HG02588 (cell line): ENCODE results near the gene TGFBI.

Experiments
- ATAC-seq: cut with Tn5 transposase; IDR thresholded peaks from one replicate; pipeline ENCODE4 v1.9.1; 2021; ENCODE audit warnings: mild to moderate bottlenecking, moderate library complexity; ENCODE audit not compliant: unreplicated experiment

Gene TGFBI

DNA sequence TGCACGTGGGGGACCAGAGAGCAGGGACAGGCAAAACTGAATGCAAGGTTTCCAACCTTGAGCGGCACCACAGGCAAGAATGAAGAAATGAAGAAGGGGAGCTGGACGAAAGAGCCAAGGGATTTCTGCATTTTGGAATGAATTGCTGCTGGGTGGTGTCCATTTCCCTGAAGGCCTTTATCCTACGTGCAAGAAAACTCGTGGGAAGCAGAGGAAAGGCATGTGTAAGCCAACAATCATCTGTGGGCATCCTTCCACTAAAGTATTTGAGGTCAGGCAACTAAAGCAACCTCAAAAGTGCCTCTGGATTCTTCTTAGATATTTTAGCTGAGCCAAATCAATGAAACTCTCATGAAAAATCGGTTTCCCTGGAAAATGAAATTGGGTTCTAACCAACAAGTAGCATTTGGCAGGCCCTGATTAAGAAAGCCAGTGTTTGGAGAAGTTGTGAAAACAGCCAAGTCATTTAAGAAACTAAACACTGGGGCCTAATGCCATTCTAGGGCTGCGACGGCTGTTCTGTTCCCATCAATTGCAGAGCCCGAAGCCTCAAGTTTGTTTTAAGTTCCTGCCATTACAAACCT is 4.7 kb upstream of the TGFBI start:
- no peak for ATAC-seq

DNA sequence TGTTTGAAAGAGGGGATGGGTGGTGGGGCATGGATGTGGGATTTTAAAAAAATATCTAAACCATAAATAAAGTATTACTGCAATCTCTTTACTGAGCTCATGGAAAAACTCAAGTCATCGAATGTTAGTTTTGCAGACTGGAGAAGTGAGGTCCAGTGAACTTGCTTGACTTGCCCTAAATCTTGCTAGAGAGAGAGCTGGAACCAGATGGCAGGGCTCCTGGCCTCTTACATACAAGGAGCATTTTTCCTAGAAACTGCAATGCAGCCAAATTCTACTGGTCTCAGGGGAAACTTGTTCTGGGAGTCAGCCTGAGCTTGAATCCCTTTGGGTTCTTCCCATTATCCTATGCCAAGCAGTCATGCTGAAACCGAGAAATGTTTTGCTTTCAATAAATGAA is 2.9 kb upstream of the TGFBI start:
- ATAC-seq, result no peak

DNA sequence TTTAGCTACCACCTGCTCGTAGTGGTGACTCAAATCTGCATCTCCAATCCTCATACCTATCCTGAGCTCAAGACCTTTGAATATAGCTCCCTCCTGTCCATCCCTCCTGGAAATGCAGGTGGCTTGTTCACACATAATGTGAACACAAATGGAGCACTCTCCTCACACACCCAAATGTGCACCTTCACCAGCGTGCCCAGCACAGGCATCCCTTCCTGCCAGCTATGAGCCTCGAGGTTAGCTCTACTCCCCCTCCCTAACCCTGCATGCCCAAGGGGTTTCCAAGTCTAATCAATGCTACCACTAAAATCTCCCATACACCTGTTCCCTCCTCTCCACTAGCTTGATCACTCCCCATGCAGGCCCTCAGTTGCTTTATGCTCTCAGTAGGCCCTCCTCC is 2.2 kb upstream of the TGFBI start:
- no peak for ATAC-seq

DNA sequence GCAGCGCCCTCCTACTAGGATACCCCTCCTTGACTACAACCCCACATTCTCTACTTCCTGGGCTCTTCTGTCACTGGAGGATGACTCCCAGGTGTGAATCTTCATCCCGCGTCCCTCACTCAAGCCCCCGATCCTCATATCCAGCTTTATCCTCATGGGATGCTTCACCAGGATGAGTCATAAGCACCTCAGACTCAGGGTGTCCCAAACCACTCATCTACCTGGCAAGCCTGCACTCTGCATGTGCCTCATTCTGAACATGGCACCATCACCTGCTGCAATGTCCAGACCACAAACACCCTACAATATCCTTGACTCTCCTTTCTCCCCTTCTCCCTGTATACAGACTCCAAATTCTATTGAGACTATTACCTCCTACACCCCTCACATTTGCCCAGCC is 1.5 kb upstream of the TGFBI start:
- no peak for ATAC-seq

DNA sequence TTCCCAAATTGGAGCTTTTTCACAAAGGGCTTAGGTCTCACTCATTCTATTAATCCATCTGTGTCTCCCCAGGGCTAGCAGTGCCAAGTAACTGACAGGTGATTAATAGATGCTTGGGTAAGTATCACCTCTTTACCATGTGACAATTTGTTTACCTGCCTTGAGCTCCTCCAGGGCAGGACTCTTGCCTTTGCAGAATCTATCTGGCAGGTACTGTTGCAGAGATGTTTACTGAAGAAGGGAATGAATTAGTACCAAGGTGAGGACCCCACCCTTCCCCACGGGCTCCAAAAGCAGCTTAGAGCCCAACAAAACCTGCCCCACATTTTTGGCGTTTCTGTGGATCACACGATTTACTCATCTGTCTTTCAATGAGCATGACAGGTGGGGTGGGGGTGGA is 698 bp upstream of the TGFBI start:
- no peak for ATAC-seq

DNA sequence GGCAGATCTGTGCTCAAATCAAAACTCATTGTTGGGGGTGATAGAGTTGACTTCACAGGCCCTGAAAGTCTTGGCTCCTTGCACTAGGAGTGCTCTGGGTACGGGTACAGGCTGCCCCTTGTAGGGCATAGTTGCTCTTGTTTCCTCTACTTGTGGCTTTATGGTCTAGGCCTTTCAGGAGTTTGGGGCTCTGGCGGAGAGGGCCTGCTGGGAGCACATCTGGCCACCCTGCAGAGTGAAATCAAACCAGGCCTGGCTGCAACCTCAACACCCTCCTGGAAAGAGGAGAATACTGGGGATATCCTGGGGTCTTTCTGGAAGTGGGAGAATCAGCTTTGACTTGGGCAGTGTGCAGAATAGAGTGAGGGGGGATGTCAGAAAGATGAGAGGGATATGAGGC is 1.5 kb downstream of the TGFBI start:
- ATAC-seq, result no peak

DNA sequence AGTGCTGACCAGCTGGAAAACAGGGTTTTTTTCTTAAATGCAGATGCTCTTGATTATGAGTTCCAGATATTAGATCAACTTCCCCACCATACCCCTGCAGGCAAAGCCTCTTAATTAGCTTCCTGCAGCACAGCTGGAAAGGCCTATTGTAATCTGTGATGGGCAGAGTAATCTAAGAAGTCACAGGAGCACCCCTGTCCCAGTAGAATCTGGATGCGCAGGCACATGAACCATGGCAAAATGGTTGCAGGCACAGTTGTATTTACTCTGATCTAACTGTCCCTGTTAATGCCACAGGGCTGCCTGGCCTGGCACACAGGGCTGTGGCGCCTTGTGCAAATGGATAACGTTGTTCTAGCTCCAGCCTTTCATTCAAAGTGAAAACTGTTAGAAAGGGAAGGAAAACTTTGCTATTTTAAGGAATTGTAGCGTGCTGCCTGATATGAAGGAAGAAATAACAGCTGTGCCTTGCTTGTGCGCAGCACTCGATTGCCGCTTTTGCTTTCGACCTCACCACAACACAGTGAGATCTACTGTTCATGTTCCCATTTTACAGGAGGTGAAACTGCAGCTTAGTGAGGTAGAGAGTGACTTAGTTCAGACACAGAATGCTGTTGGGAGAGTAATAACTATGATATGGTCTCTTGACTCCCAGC is 2.3 kb downstream of the TGFBI start:
- ATAC-seq, result no peak

DNA sequence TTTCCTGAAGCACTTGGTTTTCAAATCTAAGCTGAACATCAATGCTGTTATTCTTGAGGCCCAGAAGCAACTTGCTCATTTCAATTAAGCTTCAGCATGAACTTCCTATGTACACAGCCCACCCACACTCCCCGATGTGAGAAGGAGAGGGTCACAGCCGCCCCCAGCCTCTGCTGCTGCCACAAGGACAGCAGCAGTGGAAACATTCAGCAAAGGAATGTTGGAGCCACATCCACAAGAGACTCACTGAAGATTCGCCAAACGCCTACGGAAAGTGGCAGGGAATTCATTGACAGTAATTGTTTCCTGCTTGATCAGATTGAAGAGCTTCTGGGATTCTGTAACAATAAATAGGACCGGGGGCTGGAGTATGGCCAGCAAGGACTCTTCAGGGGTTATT is 2.9 kb downstream of the TGFBI start:
- ATAC-seq, result no peak

DNA sequence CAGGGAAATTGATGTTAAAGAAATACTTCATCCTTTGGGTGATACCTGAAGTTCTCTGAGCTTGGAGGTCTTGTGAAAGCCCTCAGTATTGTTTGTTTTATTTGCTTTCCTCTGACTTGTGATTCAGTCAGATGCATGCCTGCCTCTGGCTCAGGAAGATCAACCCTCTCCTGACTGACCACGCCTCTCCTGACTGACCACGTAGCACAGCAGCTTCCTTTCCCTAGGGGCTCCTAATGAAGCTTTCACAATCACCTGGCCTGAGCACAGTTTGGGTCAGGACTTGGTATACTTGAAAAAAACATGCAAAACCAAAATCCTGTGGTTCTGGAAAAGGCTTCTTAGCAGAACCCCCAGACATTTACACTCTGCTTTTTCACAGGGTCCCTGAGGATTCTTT is 3.8 kb downstream of the TGFBI start:
- no peak for ATAC-seq

DNA sequence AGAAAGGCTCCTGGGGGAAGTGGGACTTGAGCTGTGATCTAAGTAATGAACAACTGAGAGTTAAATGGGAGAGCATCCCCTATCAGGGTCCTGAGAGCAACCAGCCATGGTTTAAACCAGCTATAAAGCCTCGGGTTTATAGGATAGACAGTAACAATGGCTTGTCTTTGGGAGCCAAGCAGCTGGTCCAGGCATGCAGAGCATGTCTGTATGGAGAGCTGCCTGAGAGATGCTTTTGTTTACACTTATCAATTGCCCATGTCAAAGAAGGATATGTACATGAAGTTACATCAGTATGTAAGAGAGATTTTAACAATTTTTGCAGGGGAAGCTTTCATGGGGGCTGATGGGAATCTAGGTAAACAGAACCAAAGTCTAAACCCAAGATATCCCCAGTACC is 4.4 kb downstream of the TGFBI start:
- ATAC-seq, result no peak

DNA sequence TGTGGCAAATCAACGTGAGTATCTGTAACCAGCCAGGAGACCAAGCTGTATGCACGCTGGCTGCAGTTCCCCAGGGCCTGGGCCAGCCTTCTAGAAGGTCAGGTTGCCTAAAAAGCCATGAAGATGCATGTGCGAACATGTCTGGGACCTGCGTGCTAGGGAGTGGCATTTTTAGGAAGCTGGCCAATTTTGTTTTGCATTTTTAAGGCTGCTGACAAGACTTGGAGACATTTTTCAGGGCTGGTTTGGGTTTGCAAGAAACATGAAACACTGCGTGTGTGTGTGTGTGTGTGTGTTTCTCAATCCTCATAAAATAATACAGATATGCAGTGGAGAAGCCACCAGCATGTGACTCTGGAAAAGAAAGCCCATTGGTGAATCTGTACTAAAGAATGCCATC is 5.1 kb downstream of the TGFBI start:
- no peak for ATAC-seq

DNA sequence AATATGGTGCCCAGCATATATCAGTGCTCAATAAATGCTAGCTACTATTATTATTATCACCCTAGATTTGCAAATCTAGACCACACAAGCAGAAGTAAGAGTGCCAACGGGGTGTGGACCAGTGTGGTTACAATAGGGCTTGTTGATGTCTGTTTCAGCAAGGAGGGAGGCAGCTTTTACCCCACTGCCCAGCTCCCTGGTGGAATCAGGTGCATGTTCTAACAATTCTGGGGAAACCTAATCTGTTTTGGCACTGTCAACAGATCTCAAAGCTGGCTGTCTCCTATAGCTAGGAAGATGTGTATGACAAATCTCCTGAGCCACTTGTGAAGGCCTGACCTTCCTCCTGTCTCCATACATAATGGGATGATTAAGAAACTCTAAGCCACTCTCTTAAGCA is 5.7 kb downstream of the TGFBI start:
- no peak for ATAC-seq

DNA sequence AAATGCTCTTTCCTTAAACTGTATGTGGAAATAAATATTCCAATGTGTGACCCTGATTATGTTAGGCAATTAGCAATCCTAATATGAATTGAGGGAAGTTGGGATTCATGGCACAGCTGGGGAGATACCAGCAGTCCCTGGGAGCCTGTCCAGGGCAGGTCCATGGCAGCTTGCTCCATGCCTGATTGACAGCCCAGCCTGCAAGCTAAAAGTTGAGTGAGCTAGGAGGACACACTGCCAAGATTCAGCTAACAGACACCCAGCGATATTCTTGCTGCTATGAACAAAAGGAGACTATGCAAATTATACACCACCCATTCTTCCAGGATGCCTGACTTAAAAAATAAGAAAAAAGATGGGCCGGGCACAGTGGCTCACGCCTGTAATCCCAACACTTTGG is 6.2 kb downstream of the TGFBI start:
- no peak for ATAC-seq

DNA sequence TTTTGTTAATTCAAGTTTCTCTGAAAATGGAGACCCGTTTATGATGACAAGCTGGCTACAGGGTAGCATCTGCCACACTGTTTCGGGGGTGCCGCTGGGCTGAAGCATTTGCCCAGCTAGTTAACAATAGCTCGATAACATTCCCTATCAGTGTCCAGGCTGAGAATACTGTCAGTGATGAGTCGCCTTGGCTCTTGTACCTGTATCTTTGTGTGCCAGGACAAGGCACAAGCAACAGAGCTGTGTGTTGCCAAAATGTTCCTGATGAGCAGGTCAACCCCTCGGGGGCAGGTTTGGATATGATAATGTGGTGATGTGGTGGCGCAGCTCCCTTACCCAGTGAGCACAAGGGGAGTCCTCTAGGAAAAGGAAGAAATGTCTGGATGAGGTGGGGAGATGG is 7.0 kb downstream of the TGFBI start:
- no peak for ATAC-seq

DNA sequence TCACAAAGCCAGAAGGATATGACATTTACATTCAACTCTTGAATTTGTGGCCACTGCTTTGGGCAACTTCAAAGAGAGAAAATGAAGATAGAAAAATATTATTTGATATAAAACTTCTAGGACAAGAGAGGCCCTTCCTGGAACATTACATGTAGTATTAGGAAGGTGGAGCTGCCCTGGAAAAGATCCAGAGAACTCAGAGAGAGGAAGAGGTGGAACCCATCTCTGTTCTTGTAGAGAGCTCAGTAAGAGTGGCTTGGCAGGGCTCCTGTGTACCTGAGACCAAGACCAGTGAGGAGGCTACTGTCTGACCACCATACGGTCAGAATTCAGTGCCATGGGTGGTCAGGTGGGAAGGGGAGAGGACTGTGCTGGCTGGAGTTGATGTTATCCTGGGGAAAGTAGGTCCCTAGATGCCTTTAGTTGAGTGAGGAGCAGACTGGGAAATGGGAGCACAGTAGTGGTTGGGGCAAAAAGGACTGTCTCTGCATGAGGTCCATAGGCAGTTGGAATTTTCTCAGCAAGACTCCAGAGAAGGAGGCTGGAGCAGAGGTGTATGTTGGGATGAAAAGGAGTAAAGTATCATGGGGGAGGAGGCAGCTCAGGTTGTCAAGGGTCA is 7.6 kb downstream of the TGFBI start:
- ATAC-seq, result no peak

DNA sequence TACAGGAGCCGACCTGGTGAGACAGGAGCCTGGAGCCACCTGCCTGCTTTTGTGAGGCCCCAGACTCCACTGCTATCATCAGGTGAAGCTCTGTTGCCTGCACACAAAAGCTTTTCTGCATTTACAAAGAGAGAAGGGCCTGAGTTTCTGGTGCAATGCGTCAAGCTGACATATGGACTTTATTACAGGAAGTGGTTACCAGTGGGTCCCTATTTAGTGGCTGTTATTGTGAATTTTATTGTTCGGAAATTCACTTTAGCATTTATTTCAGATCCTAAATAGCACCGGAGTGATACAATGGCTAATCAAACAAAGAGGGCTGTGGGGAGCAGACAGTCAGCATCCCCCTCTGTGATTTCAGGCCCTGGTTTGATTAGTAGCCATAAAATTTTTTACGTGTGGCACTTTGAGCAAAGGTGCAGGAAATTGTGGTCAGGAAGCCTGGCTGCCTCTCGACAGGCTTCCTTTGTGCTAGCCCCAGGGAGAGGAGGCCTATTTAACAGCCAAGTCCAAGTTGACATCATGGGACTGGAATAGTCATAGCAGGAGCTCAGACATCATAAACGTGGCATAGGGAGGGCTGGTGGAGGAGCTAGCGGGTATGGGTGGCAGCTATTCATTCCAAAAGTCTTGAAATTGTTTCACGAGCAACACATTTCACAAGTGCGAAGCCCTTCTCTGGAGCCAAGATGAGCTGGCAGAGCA is 8.4 kb downstream of the TGFBI start:
- peak; percentile 76 for ATAC-seq

DNA sequence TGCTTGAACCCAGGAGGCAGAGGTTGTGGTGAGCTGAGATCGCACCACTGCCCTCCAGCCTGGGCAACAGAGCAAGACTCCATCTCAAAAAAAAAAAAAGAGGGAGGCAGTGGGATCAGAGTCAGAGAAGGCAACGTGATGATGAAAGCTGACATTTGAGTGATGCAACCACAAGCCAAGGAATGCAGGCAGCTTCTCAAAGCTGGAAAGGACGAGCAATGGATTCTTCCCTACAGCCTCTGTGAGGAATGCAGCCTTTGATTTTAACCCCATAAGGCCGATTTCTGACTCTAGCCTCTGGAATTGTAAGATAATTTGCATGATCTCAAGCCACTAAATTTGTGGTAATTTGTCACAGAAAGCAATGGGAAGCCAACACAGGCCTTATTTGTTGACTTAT is 9.8 kb downstream of the TGFBI start:
- no peak for ATAC-seq

DNA sequence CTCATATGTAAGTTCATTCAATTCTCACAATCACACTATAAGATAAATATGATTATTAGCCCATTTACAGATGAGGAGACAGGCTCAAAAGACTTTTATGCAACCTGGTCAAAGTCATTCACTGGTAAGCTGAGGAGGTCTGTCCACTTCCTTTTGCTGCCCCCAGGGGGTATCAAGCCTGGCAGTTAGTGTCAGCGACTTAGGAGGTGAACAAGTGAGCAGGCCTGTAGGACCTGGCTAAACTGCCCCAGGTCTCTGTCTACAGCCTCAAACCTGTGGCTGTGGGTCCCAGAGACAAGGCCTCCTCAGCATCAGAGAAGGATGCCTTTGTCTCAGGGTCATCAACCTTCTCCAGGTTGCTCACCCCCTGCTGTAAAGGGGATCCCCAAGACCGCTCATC is 10.4 kb downstream of the TGFBI start:
- no peak for ATAC-seq

DNA sequence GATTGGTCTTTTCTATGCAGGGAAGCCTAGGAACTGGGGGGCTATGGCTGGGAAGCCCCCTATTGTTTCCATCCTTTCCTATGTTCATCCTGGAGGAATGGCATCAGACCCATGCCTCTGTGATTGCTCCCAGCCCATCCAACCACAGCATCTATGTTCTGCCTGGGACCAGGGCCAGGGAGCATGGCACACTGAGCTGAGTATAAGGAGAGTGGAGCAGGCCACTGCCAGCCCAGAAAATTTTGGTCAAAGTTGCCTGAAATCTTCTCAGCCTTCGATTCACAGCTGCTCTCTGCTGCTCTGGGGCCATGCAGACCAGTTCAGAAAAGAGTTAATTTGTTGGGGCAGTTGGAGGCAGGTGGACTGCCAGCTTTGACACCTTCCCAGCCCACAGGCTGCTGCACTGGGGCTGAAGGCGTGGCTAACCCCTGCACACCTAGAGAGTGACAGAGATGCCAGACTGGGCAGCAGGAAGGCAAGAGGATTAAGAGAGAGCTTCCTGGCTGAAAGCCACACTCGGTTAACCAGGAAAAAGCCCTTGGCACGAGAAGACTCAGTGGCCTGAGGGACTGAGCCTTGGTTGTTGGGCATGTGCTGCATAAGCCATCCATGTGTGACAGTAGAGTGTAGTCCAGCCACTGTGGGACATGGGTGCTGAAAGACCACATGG is 12.1 kb downstream of the TGFBI start:
- no peak for ATAC-seq

DNA sequence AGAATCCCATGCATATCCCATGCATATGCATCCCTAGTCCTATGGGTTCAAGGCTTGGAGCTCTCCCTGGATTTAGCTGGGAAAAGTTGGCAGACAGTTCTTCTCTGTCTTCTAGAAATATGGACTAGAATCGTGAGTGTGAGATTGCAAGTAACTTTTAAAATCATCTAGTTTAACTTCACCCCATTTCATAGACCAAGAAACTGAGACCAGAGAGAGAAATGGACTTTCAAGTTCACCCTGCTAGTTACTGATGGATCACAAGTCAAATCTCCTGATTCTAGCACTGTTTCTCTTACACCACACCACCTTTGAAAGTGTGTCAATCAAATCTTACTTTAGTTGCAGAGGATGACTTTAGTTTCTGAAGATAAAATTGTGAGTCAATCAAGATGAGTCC is 13.4 kb downstream of the TGFBI start:
- ATAC-seq, result no peak

DNA sequence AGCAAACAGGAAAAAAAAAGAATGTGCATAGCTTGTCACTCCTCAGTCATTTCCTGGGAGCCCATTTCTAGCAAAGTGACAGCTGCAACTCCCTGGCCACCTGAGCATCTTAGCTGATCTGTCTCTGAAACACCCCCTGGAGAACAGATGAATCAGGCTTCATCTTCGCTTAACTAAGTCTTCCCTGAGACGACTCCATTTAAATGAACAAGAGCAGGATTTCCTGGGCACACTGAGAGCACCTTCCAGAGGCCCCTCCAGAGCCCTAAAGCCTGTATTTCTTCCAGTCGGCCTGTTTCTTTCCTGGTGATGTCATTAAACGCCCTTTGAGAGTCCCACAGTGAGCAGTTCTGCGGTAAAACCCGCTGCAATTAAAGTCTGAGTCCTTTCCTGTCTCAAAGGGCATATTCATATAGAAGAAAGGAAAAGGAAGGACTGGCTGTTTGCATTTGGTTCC is 13.9 kb downstream of the TGFBI start:
- ATAC-seq, result no peak

DNA sequence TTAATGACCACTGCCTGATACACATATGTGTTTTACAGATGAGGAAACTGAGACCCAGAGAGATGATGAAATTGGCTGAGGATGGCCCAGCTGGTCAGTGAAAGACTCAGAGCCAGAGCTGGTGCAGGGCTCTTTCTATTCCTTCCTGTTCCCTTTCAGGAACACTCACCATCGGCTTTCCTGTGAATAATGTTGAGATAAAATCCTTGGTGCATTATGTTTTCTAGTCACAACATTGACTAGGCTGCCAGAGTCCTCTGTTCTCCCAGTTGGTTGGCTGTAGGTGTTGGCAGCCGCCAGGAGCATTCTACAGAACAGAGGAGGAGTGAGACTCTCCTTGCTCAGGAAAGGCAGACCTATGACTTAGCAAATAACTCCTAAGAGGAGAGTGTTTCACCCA is 14.8 kb downstream of the TGFBI start:
- no peak for ATAC-seq
